Activated gamma-delta T cell treated with anti-CD3 and anti-CD28 coated beads, Interleukin-2, amount 50 U/mL, for 16 hours (primary cell): ENCODE results near the gene KCTD16.

ENCODE experiments used
- DNase-seq: peaks from one replicate; pipeline ENCODE4 v3.0.0-alpha.2; 2020; ENCODE audit warnings: low read depth

The KCTD16 gene

DNA sequence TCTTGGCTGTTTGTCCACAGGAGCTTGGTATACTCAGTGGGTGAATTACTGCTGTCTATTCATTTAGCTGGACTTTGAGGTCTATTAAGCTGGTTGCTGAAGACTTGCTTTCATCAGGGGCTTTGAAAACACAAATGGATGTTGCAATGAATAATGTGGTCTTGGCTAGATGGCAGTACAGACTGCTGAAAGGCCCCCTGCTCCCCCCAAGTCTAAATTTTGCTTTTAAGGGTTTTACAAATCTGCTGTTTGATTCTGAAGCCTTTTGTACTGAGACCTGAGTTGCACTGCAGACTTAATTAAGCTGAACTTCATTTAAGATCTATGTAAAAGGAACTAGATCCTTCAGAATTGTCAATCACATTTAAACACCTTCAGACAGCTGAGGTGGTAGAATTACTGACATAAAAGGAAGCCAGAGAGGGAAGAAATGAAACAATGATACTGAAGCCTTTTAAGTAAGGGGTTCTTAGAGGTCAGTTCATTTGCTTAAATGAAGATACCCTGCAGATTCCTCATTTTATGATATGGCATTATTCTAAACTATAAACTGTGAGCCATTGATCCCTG lies 37.3 kb downstream of the KCTD16 start:
- no peak for DNase-seq

DNA sequence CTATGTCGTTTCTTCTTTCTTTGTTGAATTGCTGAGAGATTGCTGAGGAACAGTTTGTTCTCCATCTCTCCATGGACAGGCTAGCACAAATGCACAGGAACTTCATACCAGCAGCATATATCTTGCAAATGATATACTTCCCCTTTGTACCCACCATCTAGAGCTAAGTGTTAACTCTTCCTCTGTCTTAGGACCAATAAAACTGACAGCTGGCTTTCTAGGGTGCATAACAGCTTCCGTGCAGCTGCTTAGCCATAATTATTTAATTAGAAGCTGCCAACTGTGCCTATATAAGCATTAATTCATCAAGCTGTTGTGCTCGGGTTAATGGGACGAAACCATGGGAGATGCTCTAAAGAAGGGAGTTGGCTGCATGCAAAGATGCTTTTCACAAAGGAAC lies 38.7 kb downstream of the KCTD16 start:
- DNase-seq = no peak

DNA sequence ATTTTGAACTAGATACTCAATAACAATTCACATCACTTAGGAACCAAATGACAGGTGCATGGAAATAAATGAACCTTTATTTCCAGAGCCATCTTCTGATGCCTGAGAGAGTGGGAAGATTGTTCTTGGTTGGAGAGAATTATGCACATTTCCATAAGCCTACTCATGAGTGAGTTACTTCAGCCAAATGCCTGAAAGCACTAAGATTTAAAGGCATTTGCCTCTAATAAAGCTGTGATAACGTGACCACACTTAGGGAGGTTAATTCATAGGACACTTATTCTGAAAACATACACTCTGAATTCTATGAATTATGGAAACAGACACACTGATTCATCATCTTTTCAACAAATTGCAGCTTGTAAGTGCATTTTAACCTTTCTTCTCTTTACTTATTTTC lies 40.0 kb downstream of the KCTD16 start:
- DNase-seq = no peak

DNA sequence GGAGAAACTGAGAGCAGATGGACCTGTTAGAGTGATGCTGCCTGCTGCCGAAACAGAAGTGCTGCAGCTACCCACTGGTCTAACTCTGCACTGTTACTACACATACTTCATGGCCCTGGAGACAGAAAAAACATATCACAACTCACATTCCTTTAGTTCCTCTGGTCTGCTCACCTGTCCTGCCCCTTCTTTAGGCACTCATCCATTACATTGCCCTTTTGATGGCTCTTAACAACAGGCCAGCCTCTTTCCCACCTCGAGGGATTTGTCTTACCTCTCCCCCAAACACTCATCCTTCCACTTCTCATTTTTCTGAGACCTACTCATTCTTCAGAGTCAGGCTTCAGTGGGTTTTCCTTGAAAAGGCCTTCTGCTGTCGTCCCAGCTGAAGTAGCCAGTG lies 49.2 kb downstream of the KCTD16 start:
- no peak for DNase-seq

- DNase-seq = no peak
Observed at GRCh38 chr5:144227363-144227999, 56.8 kb downstream of the KCTD16 start.

- DNase-seq = no peak
Observed at GRCh38 chr5:144230806-144231205, 60.1 kb downstream of the KCTD16 start.

DNA sequence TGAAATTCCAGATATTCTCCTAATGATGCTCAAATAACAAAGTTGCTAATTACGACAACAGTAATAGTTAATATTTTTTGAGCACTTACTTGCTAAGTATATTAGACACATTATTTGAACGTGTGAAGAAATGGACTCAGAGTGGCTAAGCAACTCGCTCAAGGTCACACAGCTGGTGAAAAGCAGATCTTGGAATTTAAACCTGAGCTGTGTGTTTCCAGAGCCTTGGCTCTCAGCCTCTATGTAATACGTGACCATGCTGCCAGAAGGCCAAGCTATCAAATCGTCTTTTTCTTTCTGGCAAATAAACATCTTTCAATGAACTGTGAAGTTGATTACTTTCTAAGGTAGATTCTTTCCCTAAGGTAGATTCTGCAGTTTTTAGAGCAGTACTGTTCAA lies 61.6 kb downstream of the KCTD16 start:
- no peak for DNase-seq

DNA sequence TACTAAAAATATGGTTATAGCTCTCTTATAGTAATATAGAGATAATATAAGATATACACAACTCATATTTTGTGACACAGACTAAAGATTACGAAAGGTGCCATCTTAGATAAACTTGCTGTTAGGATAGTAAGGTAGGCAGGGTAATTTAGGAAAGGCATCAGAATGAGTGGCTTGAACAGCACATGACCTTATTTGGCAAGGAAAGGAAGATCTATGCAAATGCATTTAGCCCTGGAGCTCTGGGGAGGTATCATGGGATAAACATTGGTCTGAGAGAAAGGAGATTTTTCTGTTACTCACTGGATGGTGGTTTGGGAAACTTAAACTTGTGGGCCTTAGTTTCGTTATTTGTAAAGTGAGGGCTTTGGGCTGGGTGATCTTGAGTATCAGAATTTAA lies 65.8 kb downstream of the KCTD16 start:
- no peak for DNase-seq

- DNase-seq = no peak
Observed at GRCh38 chr5:144237851-144238250, 67.2 kb downstream of the KCTD16 start.

- no peak for DNase-seq
Observed at GRCh38 chr5:144247131-144247530, 76.5 kb downstream of the KCTD16 start.

DNA sequence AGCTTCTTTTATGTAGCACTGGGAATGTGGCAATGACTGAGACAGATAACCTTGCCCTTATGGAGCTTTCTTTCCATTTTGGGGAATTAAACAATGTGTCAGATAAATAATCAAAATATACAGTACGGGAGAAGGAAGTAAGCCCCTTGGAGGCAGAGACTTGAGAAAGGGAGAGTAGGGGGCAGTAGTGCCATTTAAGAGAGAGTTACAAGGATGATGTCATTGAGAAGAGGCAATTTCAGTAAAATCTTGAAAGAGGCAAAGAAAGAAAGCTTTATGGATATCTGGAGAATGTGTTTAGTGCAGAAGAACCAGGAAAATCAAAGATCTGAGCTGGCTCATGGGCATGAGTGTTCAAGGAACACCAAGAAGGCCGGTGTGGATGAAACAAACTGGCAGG lies 77.3 kb downstream of the KCTD16 start:
- no peak for DNase-seq

GRCh38 chr5:144249755-144250464 lies 79.2 kb downstream of the KCTD16 start:
- DNase-seq = no peak

DNA sequence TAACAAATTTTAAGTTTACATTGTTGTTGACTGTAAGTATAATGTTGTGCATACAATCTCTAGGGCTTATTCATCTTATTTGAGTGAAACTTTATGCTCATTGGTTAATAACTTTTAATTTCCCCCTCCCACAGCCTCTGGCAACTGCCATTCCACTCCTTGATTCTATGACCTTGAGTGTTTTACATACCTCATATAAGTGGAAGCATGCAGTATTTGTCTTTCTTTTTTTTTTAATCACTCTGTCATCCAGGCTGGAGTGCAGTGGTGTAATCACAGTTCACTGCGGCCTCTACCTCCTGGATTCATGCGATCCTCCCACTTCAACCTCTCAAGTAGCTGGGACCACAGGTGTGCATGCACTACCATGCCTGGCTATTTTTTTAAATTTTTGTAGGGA lies 83.9 kb downstream of the KCTD16 start:
- no peak for DNase-seq

- no peak for DNase-seq
Observed at GRCh38 chr5:144260121-144260520, 89.4 kb downstream of the KCTD16 start.

GRCh38 chr5:144265643-144266247 lies 95.1 kb downstream of the KCTD16 start:
- DNase-seq = no peak

GRCh38 chr5:144267961-144268513 lies 97.4 kb downstream of the KCTD16 start:
- DNase-seq = no peak

- no peak for DNase-seq
Observed at GRCh38 chr5:144273232-144274027, 102.8 kb downstream of the KCTD16 start.

DNA sequence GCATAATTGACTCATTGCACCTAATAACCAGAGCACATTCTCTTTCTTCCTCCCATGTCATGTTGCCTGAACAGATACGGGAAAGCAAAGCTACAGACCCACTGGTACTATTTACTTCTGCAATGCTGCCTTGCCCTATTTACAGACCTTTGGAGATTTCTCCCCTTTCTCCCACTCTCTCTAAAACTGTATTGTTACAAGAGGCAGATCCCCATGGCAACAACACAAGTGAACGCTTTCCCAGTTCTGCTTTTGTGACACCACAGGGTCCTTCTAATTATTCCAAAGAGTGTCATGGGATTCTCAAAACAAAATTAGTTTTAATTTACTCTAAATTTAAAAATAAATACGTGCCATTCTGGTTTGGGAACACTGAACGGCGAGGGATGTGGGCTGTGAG lies 104.7 kb downstream of the KCTD16 start:
- no peak for DNase-seq

GRCh38 chr5:144276034-144276822 lies 105.6 kb downstream of the KCTD16 start:
- no peak for DNase-seq

DNA sequence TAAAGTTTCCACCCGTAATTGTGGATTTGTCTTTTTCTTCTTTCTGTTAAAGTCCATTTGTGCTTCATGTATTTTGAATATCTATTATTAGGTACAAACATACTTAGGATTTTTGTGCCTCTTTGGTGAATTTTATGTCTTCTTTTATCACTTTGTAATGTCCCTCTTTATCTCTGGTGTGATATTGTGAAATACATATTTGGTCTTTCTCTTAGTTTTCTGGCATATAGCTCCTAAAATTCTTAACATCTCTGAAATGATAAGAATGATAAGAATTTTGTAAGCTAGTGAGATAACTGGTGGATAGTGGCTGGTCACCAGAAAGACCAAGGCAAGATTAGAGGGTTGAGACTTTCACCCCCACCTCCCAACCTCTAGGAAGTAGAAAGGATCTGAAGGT lies 111.1 kb downstream of the KCTD16 start:
- no peak for DNase-seq

DNA sequence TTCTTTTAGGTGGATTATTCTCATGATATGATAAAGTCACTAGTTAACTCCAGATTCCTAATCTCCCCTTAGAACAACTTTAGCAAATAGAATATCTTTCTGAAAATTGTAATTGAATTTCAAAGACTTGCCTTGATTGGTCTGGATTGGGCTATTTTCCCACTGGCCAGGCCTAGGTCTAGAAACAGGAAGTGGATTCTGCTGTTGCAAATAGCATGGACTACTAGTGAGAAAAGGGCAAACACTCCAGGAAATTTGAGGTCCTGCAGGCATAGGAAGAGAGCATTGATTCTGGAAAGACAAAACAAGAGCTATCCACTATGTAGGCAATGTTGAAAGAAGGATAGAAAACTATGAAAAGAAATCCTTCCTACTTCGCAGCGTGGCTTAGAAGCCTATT lies 113.4 kb downstream of the KCTD16 start:
- DNase-seq = no peak
